Ishikawa (cell line): ENCODE data around the gene HSD11B1.

ENCODE experiments used
- CEBPB ChIP-seq: IDR thresholded peaks from 2 replicates; pipeline ENCODE4 v1.6.1; 2012
- EGR1 ChIP-seq: IDR thresholded peaks from 2 replicates; pipeline ENCODE4 v1.6.1; 2012
- RAD21 ChIP-seq: IDR thresholded peaks from 2 replicates; pipeline ENCODE4 v1.6.1; 2012; ENCODE audit warnings: low read depth
- TAF1 ChIP-seq: IDR thresholded peaks from 2 replicates; pipeline ENCODE4 v1.6.1; 2012; ENCODE audit warnings: low read depth, mild to moderate bottlenecking
- YY1 ChIP-seq: IDR thresholded peaks from 2 replicates; pipeline ENCODE4 v1.6.1; 2012; ENCODE audit warnings: low read depth
- TF ChIP-seq, protein P1 (sequence below): IDR thresholded peaks from 2 replicates; pipeline ENCODE4 v1.6.1; 2012; ENCODE audit warnings: low read depth, mild to moderate bottlenecking
- TF ChIP-seq, protein P2 (sequence below): IDR thresholded peaks from 2 replicates; pipeline ENCODE4 v1.6.1; 2012

- TF ChIP-seq YY1 (no peak), TAF1 (no peak), RAD21 (no peak), CEBPB (no peak), EGR1 (no peak)
- TF ChIP-seq, protein P1, sequence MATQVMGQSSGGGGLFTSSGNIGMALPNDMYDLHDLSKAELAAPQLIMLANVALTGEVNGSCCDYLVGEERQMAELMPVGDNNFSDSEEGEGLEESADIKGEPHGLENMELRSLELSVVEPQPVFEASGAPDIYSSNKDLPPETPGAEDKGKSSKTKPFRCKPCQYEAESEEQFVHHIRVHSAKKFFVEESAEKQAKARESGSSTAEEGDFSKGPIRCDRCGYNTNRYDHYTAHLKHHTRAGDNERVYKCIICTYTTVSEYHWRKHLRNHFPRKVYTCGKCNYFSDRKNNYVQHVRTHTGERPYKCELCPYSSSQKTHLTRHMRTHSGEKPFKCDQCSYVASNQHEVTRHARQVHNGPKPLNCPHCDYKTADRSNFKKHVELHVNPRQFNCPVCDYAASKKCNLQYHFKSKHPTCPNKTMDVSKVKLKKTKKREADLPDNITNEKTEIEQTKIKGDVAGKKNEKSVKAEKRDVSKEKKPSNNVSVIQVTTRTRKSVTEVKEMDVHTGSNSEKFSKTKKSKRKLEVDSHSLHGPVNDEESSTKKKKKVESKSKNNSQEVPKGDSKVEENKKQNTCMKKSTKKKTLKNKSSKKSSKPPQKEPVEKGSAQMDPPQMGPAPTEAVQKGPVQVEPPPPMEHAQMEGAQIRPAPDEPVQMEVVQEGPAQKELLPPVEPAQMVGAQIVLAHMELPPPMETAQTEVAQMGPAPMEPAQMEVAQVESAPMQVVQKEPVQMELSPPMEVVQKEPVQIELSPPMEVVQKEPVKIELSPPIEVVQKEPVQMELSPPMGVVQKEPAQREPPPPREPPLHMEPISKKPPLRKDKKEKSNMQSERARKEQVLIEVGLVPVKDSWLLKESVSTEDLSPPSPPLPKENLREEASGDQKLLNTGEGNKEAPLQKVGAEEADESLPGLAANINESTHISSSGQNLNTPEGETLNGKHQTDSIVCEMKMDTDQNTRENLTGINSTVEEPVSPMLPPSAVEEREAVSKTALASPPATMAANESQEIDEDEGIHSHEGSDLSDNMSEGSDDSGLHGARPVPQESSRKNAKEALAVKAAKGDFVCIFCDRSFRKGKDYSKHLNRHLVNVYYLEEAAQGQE = no peak
- TF ChIP-seq, protein P2, sequence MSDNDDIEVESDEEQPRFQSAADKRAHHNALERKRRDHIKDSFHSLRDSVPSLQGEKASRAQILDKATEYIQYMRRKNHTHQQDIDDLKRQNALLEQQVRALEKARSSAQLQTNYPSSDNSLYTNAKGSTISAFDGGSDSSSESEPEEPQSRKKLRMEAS = no peak
Observed at GRCh38 chr1:209777587-209777986, 72.9 kb downstream of the HSD11B1 start.
